ENCODE results near the gene GPR160.

DNA sequence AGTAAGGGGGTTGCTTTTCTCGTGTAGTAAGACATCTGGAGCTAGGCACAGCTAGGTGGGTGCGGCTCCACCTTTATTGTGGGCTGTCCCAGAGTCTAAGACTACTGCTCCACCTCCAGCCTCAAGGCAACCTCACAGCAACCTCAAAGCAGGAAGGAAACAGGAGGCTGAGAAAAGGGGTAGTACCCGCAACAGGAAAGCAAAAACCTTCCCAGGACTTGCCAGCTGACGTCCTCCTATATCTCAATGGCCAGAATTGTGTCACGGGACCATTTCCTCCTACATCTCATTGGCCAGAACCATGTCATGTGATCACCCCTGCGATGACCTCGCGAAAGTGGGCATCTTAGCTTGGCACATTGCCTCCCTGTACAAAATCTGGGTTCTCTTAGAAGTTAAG lies 4.3 kb upstream of the GPR160 start:
- TF ChIP-seq SP1 (IDR thresholded peaks at IDR 0.05; ENCODE audit: low read depth) (no peak), EZH2phosphoT487 (IDR thresholded peaks at IDR 0.05; ENCODE audit: borderline replicate concordance) (no peak), RAD21 (IDR thresholded peaks at IDR 0.05; ENCODE audit: low read depth) (no peak), ELF1 (IDR thresholded peaks at IDR 0.05; ENCODE audit: borderline replicate concordance, low read depth) (no peak), POLR2A (IDR thresholded peaks at IDR 0.05; ENCODE audit: borderline replicate concordance, extremely low read depth, insufficient read depth, insufficient read length) (no peak), SRF (IDR thresholded peaks at IDR 0.05; ENCODE audit: low read depth) (no peak), POLR2AphosphoS5 (IDR thresholded peaks at IDR 0.05; ENCODE audit: low read depth, low read length) (no peak), EZH2 (IDR thresholded peaks at IDR 0.05) (no peak), JUND (IDR thresholded peaks at IDR 0.05) (no peak)
- TF ChIP-seq, protein P1, sequence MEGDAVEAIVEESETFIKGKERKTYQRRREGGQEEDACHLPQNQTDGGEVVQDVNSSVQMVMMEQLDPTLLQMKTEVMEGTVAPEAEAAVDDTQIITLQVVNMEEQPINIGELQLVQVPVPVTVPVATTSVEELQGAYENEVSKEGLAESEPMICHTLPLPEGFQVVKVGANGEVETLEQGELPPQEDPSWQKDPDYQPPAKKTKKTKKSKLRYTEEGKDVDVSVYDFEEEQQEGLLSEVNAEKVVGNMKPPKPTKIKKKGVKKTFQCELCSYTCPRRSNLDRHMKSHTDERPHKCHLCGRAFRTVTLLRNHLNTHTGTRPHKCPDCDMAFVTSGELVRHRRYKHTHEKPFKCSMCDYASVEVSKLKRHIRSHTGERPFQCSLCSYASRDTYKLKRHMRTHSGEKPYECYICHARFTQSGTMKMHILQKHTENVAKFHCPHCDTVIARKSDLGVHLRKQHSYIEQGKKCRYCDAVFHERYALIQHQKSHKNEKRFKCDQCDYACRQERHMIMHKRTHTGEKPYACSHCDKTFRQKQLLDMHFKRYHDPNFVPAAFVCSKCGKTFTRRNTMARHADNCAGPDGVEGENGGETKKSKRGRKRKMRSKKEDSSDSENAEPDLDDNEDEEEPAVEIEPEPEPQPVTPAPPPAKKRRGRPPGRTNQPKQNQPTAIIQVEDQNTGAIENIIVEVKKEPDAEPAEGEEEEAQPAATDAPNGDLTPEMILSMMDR (IDR thresholded peaks at IDR 0.05 in 2 of 3, conservative IDR thresholded peaks at IDR 0.05 in 1 of 3; ENCODE audit: borderline replicate concordance in 1 of 3, insufficient read depth in 1 of 3, low read depth in 2 of 3, low read length in 2 of 3), result no peak
- TF ChIP-seq, protein P2, sequence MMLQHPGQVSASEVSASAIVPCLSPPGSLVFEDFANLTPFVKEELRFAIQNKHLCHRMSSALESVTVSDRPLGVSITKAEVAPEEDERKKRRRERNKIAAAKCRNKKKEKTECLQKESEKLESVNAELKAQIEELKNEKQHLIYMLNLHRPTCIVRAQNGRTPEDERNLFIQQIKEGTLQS (IDR thresholded peaks at IDR 0.05), result no peak
- TF ChIP-seq, protein P3, sequence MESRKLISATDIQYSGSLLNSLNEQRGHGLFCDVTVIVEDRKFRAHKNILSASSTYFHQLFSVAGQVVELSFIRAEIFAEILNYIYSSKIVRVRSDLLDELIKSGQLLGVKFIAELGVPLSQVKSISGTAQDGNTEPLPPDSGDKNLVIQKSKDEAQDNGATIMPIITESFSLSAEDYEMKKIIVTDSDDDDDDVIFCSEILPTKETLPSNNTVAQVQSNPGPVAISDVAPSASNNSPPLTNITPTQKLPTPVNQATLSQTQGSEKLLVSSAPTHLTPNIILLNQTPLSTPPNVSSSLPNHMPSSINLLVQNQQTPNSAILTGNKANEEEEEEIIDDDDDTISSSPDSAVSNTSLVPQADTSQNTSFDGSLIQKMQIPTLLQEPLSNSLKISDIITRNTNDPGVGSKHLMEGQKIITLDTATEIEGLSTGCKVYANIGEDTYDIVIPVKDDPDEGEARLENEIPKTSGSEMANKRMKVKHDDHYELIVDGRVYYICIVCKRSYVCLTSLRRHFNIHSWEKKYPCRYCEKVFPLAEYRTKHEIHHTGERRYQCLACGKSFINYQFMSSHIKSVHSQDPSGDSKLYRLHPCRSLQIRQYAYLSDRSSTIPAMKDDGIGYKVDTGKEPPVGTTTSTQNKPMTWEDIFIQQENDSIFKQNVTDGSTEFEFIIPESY (IDR thresholded peaks at IDR 0.05; ENCODE audit: extremely low read depth, insufficient replicate concordance, low read length), result no peak
